CD4-positive, alpha-beta T cell treated with Interleukin-21 for 1 hour (primary cell): Measurements from ENCODE around the gene DDX20.

Experiments
- DNase-seq: peaks from one replicate; pipeline ENCODE4 v3.0.0-alpha.2; 2020

Gene DDX20

DNA sequence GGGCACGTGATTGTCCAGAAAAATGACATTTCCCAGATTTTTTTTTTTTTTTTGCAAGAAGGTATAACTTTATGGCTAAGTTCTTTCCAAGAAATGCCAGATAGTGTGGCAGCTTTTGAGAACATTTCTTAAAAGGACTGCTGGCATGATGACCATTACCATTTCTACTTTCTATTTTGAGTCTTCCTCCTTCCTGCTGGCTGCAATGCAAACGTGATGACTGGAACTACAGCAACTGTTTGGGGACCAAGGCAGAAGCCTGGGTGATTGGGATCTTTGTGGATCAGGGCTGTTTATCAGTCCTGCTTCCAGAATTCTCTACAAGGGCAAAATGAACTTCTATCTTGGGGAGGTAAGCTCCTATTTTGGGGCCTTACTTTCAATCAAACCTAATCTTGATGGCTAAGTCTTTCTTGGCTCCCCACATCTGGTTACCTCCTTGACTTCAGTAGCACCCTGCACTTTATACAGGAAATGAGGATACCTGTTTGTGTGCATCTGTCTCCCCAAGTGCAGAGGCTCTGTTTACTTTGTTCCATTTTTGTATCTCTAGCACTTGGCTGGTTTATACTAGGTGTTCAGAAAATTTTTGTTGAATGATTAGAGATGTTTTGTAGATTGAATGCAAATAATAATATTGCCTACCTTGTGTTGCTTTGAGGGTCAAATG is 3.7 kb upstream of the DDX20 start:
- no peak for DNase-seq

- no peak for DNase-seq
These were observed 744 bp upstream of the DDX20 start for GRCh38 chr1:111754984-111755330.

- no peak for DNase-seq
These were observed 418 bp downstream of the DDX20 start for GRCh38 chr1:111756124-111756513.

- no peak for DNase-seq
These were observed 2.7 kb downstream of the DDX20 start for GRCh38 chr1:111758373-111758772.

GRCh38 chr1:111761717-111762116 is 6.0 kb downstream of the DDX20 start:
- no peak for DNase-seq

GRCh38 chr1:111762332-111762731 is 6.6 kb downstream of the DDX20 start:
- DNase-seq, result no peak

DNA sequence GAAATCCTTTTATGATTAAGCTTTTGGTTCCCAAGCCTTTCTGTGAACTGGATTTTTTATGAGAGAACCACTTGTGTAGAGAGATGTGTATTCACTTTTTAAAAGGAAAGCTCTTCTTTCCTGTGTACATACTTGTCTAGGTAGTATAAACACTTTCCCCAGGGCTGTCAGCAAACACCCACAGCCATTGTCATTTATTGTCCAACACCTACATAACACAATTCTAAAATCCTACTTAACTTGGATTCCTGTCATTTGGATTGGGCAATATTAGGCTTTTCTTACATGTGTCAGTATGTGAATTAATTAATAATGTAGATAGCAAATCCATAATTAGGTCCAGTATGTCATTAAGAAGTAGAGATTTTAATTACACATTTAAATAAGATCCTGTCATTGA is 12.3 kb downstream of the DDX20 start:
- DNase-seq, result no peak

- DNase-seq, result no peak
These were observed 12.9 kb downstream of the DDX20 start for GRCh38 chr1:111768625-111769024.

GRCh38 chr1:111769517-111770146 is 13.9 kb downstream of the DDX20 start:
- peak; percentile 74 for DNase-seq

DNA sequence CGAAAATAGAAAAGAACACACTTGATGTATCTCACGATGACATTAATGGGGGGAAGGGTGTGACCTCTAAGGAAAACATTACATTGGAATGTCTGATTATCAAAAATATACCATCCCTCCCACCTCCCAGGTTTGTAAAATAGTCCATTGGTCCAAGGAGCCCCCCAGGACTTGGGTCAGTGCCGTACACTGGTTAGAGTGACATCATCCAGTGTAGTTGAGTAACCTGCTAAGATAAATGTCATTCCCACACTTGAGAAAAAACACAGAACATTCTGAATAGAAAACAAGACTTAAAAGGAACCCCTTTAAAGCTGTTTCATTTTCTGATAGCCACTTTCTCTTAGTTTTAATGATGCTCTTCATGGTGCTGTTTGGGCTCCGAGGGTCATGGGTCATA is 15.2 kb downstream of the DDX20 start:
- no peak for DNase-seq

GRCh38 chr1:111775966-111776365 is 20.3 kb downstream of the DDX20 start:
- no peak for DNase-seq

- no peak for DNase-seq
These were observed 20.7 kb downstream of the DDX20 start for GRCh38 chr1:111776391-111776790.

- no peak for DNase-seq
These were observed 21.2 kb downstream of the DDX20 start for GRCh38 chr1:111776861-111777260.

- DNase-seq, result no peak
These were observed 21.6 kb downstream of the DDX20 start for GRCh38 chr1:111777301-111777700.

GRCh38 chr1:111778066-111778465 is 22.4 kb downstream of the DDX20 start:
- no peak for DNase-seq

DNA sequence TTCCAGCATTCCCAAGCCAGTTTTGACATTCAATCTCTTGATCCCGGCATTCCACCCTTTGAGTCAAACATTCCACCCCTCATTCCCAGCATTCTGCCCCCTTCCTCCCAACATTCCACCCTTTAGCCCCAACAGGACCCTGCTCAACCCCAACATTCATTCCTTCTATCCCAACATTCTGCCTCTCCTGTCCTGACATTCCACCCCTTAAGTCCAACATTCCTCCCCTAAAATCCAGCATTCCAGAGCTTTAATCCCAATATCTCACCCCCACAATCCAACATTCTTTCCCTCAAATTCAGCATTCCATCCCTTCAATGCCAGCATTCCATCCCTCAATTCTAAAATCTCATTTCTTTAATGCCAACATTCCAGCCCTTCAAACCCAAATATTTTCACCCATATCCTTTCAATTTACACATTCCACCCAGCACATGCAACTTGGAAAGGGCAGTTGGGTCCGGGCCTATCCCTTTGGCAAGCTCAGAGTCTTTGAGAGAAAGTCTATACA is 22.9 kb downstream of the DDX20 start:
- DNase-seq, result no peak

DNA sequence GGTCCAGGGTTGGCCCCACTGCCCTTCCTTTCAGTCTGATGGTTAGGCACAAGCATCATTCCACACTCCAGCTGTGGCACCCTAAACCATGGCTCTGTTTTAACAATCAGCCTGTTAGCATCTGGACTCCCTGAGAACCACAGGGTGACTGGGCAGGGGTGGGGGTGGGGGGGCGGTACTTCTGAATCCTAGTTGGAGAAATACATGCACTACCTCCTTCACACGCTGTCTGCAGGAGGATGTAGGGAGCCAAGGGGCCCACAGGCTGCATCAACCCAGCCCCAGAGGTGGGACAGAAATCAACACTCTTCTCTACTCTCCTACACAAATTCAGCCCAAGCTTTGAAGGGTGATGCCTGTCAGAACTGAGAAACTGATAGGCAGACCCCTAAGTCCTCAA is 23.8 kb downstream of the DDX20 start:
- no peak for DNase-seq

DNA sequence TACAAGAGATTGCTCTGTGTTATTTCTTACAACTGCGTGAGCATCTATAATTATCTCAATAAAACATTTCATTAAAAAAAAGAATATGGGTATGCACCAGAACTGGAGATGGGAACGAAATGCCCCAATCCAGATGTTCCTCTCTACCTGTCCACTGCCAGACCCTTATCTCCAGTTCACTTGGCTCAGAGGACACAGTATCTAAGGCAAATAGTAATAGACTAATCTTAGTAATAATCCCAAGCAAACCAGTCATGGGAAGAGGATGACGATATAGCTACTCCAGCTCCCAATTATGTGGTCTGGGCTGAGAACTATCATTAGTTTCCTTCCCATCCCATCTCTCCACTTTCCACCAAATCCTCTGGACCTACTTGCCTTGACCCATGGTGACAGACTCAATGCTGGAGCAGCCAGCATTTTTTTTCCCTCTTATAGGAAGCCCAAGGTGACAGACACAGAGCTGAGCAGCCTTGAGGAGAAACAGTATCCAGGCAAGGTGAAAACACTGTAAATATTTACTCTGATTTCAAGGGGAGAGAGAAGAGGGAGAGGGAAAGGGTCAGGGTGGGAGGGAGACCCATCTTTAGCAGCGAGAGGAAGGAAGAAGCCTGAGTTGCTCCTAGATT is 28.7 kb downstream of the DDX20 start:
- no peak for DNase-seq

DNA sequence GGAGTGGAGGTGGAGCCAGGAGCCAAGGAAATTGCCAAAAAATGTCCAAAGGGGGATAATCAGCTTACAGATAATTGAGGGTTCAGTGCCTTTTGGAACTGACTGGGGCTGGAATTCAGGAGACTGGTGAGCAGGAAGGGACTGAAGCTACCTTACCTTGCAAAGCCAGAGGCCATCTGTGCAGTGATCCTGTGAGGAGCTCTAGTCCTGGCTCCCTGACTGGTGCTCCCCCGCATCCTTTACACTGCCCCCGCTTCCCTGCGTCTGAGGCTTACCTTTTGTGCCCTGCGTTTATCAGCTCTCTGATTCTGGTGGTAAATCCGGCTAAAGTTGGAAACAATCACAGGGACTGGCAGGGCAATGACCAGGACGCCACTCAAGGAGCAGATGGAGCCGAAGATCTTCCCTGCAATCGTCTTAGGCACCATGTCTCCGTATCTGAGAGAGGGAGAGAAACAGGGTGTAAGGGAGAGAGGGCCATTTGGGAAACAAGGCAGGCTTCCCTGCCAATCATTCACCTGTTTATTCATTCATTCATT is 31.0 kb downstream of the DDX20 start:
- no peak for DNase-seq

DNA sequence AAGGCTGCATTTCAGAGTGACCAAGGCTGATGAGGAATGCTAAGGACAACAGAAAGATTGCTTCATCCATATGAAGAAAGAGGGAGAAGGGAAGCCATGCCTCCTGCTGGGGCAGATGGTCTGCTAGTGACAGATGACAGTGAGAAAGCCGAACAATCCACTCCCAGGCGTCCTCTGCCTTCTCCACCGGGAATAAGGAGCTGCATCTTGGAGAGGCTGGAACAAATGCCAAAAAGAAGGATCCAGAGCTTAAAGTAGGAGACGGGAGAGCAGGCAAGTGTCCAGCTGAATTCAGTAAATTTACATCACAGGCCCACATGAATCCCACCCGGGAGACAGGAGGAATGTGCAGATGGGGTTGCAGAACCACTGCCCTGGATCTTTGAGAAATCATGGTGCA is 33.4 kb downstream of the DDX20 start:
- no peak for DNase-seq

- no peak for DNase-seq
These were observed 34.1 kb downstream of the DDX20 start for GRCh38 chr1:111789666-111790316.

DNA sequence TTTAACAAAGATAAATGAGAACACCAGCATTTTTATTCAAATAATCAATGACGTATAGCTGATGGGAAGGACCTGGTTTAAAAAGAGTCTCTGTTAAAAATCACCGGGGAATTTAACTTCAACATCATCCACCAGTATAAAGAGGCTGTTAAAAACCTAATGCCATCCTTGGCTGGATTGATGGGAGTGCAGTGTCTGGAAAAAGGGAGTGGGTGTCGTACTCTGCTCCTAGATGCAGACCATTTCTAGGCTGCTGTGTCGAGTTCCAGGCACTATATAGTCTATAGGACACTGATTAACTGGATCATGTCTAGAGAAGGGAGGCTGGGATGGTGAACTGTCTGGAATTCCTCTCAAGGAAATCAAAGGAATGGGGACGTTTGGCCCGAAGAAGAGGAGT is 36.1 kb downstream of the DDX20 start:
- no peak for DNase-seq

DNA sequence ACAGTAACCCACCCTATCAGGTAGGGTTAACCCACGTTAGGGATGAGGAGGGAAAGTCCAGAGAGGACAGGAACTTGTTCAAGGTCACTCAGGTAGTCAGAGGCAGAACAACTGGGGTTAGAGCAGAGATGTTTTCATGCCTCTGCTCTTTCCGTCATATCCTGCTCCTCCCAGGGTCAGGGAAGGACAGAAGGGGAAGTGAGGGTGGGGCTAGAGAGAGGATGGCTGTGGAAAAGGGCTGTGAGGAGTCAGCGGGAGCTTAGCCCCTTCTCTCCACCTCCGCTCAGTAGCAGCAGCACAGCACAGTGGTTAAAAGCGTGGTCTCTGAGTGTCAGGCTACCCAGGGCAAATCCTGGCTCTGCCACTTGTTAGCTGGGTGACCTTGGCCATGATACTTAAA is 36.5 kb downstream of the DDX20 start:
- no peak for DNase-seq

GRCh38 chr1:111793923-111794322 is 38.2 kb downstream of the DDX20 start:
- no peak for DNase-seq
